ENCODE data around the gene ABCG1.

The ABCG1 gene

DNA sequence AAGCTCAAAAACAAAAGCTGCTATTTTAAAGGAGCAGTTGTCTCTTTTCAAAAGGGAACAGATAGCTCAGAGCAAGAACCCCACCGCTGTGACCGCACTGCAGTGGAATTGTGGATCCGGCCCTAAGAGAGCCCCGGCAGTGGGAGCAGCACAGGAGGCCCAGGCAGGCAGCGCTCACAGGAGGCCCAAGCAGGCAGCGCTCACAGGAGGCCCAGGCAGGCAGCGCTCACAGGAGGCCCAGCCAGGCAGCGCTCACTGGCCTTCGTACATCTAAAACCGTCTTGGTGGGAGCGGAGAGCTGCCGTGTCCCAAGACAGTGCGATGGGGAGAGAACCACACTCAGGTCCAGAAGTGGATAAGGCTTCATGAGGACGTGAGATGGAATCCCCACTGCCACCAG is 92.2 kb downstream of the ABCG1 start:
- TF ChIP-seq, protein P1, sequence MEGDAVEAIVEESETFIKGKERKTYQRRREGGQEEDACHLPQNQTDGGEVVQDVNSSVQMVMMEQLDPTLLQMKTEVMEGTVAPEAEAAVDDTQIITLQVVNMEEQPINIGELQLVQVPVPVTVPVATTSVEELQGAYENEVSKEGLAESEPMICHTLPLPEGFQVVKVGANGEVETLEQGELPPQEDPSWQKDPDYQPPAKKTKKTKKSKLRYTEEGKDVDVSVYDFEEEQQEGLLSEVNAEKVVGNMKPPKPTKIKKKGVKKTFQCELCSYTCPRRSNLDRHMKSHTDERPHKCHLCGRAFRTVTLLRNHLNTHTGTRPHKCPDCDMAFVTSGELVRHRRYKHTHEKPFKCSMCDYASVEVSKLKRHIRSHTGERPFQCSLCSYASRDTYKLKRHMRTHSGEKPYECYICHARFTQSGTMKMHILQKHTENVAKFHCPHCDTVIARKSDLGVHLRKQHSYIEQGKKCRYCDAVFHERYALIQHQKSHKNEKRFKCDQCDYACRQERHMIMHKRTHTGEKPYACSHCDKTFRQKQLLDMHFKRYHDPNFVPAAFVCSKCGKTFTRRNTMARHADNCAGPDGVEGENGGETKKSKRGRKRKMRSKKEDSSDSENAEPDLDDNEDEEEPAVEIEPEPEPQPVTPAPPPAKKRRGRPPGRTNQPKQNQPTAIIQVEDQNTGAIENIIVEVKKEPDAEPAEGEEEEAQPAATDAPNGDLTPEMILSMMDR (IDR thresholded peaks at IDR 0.05; ENCODE audit: poor library complexity, severe bottlenecking), result no peak
- Histone ChIP-seq H3K4me1 (ENCODE audit: insufficient read depth, poor library complexity, severe bottlenecking) (no peaks in the 10 kb centered on the region), H3K27ac (ENCODE audit: poor library complexity, severe bottlenecking) (no peak overlapping the region), H3K4me3 (ENCODE audit: severe bottlenecking) (no peak overlapping the region), H3K27me3 (ENCODE audit: insufficient read depth, poor library complexity, severe bottlenecking) (no peaks in the 10 kb centered on the region), H3K36me3 (ENCODE audit: low read depth) (no peaks in the 10 kb centered on the region), H3K9me3 (ENCODE audit: severe bottlenecking) (no peaks in the 10 kb centered on the region)
- ATAC-seq (ENCODE audit: low read depth) (no peak), DNase-seq (ENCODE audit: low spot score) (no peak)

DNA sequence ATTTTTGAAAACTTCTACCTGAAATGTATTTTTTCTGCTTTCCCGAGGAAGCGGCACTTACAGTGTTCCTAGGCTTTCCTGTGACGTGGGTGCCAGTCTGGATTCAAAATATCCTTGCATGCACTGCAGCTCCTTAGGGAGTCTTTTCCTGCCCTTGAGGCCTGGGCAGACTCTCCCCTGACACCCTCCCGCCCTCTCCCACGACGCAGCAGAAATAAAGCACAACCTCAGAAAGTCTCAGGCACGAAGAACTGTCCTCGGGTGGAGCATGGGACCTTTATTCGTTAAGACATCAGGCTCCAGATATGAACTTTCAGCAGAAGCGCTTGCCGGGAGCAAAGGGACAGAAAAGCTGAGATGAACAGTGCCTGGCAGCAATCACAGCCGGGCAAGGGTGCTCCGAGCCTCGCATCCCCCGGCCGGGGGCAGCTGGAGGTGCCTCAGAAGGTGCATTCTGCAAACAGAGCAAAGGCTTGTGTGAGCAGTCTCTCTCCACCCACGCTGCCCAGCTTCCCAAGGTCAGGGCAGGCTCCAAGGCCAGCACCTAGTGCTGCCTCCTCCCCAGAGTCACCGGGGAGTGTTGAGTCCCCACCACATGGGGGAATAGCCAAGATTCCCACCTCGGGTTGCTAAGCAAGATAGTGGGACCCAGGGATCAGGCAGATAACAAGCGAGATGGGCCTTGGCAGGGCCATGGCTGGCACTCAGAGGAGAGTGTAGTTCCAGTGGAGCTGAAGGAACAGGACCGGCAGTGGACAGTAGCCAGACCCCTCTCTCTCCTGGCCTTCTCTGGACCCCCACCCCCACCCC is 93.1 kb downstream of the ABCG1 start:
- ATAC-seq (ENCODE audit: low read depth), result no peak
- no peaks in the 10 kb centered on the region for H3K4me1 ChIP-seq (ENCODE audit: insufficient read depth, poor library complexity, severe bottlenecking)
- DNase-seq (ENCODE audit: low spot score), result no peak
- TF ChIP-seq, protein P1 (IDR thresholded peaks at IDR 0.05; ENCODE audit: poor library complexity, severe bottlenecking), result no peak
- no peaks in the 10 kb centered on the region for H3K36me3 ChIP-seq (ENCODE audit: low read depth)
- no peaks in the 10 kb centered on the region for H3K9me3 ChIP-seq (ENCODE audit: severe bottlenecking)
- no peak overlapping the region for H3K27ac ChIP-seq (ENCODE audit: poor library complexity, severe bottlenecking)
- H3K4me3 ChIP-seq (ENCODE audit: severe bottlenecking), result no peak overlapping the region
- no peaks in the 10 kb centered on the region for H3K27me3 ChIP-seq (ENCODE audit: insufficient read depth, poor library complexity, severe bottlenecking)

DNA sequence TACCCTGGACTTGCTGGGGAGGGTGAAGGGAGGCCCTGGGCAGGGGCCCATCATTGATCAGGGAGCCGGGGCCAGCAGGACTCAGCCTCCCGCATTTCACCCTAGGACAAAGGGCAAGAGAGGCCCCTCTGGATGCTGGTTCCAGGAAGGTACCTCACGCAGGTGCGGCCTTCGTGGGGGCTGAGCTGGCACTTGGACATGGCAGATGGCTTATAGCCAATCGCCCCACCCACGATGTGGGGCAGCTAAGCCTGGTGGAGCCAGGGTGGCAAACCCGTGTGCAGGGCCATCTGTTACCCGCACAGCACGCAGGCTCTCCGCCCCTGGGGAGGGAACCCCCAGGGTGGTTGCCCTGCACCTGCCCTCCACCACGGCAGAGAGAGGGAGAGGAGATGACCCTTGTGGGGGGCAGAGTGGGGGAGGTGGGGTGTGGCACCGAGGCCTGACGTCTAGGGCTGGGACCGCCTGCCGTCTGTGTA is 93.7 kb downstream of the ABCG1 start:
- H3K4me3 ChIP-seq (ENCODE audit: severe bottlenecking), result no peak overlapping the region
- H3K4me1 ChIP-seq (ENCODE audit: insufficient read depth, poor library complexity, severe bottlenecking), result no peaks in the 10 kb centered on the region
- H3K36me3 ChIP-seq (ENCODE audit: low read depth), result no peaks in the 10 kb centered on the region
- H3K27me3 ChIP-seq (ENCODE audit: insufficient read depth, poor library complexity, severe bottlenecking), result no peaks in the 10 kb centered on the region
- TF ChIP-seq, protein P1 (IDR thresholded peaks at IDR 0.05; ENCODE audit: poor library complexity, severe bottlenecking), result no peak
- ATAC-seq (ENCODE audit: low read depth) (no peak), DNase-seq (ENCODE audit: low spot score) (no peak)
- no peak overlapping the region for H3K27ac ChIP-seq (ENCODE audit: poor library complexity, severe bottlenecking)
- no peaks in the 10 kb centered on the region for H3K9me3 ChIP-seq (ENCODE audit: severe bottlenecking)

DNA sequence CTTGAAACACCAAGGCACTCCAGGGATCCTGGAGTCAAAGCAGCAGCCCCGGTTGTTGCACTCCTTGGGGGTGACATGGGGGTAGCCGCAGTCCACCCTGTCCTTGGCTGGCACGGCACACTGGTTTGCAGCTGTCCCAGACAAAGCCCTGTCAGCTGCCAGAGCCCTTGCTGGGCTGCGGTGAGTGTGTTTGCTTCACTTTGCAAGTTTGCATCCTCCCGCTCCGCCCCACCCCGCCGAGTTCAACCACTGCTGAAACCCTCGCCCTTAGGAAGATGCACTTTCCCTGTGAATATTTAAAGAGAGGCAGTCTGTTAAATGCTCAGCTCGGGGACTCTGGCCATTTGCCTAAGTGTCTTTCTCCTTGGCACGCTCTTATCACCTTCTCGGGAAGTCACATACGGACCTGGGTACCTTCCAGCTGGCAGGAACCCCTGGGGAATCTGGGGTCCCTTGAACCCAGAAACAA is 94.6 kb downstream of the ABCG1 start:
- no peak overlapping the region for H3K27ac ChIP-seq (ENCODE audit: poor library complexity, severe bottlenecking)
- no peak overlapping the region for H3K4me3 ChIP-seq (ENCODE audit: severe bottlenecking)
- H3K4me1 ChIP-seq (ENCODE audit: insufficient read depth, poor library complexity, severe bottlenecking), result no peaks in the 10 kb centered on the region
- no peak for DNase-seq (ENCODE audit: low spot score)
- no peaks in the 10 kb centered on the region for H3K27me3 ChIP-seq (ENCODE audit: insufficient read depth, poor library complexity, severe bottlenecking)
- TF ChIP-seq, protein P1 (IDR thresholded peaks at IDR 0.05; ENCODE audit: poor library complexity, severe bottlenecking), result no peak
- no peak for ATAC-seq (ENCODE audit: low read depth)
- H3K36me3 ChIP-seq (ENCODE audit: low read depth), result no peaks in the 10 kb centered on the region
- no peaks in the 10 kb centered on the region for H3K9me3 ChIP-seq (ENCODE audit: severe bottlenecking)
